WTC11 (cell line): ENCODE data around the gene TTLL4. TPM values are rescaled to one million over a fixed set of nuclear protein-coding genes. Genes with fewer than 3 reads are reported as not detected.

Experiments
- ATAC-seq: fragments of 200-7000 bp; cut with Tn5 transposase; 2 replicates; pipeline ENCODE4 v1.10.0; 2021; ENCODE audit warnings: mild to moderate bottlenecking, moderate library complexity
- CTCF ChIA-PET: fragments of 300-600 bp; sonication (Branson Sonifier 250); formaldehyde crosslinking; loops from one replicate; lab custom pipeline; 2021; ENCODE audit warnings: antibody characterized with exemption; lab: Charles Lee
- POLR2A ChIA-PET: fragments of 350-600 bp; sonication (Branson Sonifier 250); formaldehyde crosslinking; loops from one replicate; lab custom pipeline; 2021; ENCODE audit warnings: antibody characterized with exemption; lab: Charles Lee
- DNase-seq: peaks from one replicate; pipeline ENCODE4 v3.0.0; 2021; ENCODE audit warnings: low spot score
- H3K27ac Mint-ChIP-seq: 2 replicates; pipeline ENCODE4 v1.8.0; 2021; ENCODE audit warnings: mixed read lengths
- H3K27me3 Mint-ChIP-seq: 2 replicates; pipeline ENCODE4 v1.8.0; 2021; ENCODE audit warnings: low read depth, mild to moderate bottlenecking, moderate library complexity, mixed read lengths
- H3K36me3 Mint-ChIP-seq: 2 replicates; pipeline ENCODE4 v1.8.0; 2021; ENCODE audit warnings: mixed read lengths
- H3K4me1 Mint-ChIP-seq: 2 replicates; pipeline ENCODE4 v1.8.0; 2022; ENCODE audit warnings: mixed read lengths
- H3K4me3 Mint-ChIP-seq: 2 replicates; pipeline ENCODE4 v1.8.0; 2021; ENCODE audit warnings: mild to moderate bottlenecking, moderate library complexity, mixed read lengths
- H3K9me3 Mint-ChIP-seq: 2 replicates; pipeline ENCODE4 v1.8.0; 2021; ENCODE audit warnings: mixed read lengths
- E2F1 ChIP-seq: sonication (generic); formaldehyde crosslinking; IDR thresholded peaks from 2 replicates; pipeline ENCODE4 v1.8.0; 2022; ENCODE audit warnings: mild to moderate bottlenecking, missing genetic modification reagents
- E2F4 ChIP-seq: sonication (generic); formaldehyde crosslinking; IDR thresholded peaks from 2 replicates; pipeline ENCODE4 v1.8.1; 2022; ENCODE audit warnings: low read depth, mild to moderate bottlenecking, moderate library complexity, missing genetic modification reagents, borderline replicate concordance
- E2F5 ChIP-seq: sonication (generic); formaldehyde crosslinking; IDR thresholded peaks from 2 replicates; pipeline ENCODE4 v1.8.1; 2022; ENCODE audit warnings: mild to moderate bottlenecking, moderate library complexity, missing genetic modification reagents
- EMX1 ChIP-seq: fragments of 250-450 bp; sonication (Bioruptor Pico); IDR thresholded peaks from 2 replicates; pipeline ENCODE4 v1.8.0; 2021; ENCODE audit warnings: mild to moderate bottlenecking
- FOXJ3 ChIP-seq: sonication (generic); formaldehyde crosslinking; IDR thresholded peaks from 2 replicates; pipeline ENCODE4 v1.9.0; 2021; ENCODE audit warnings: missing genetic modification reagents, mild to moderate bottlenecking, borderline replicate concordance
- HMGA2 ChIP-seq: fragments of 250-450 bp; sonication (Bioruptor Pico); IDR thresholded peaks from 2 replicates; pipeline ENCODE4 v1.4.0; 2021; ENCODE audit warnings: mild to moderate bottlenecking, moderate library complexity
- IRF2 ChIP-seq: sonication (generic); formaldehyde crosslinking; IDR thresholded peaks from 2 replicates; pipeline ENCODE4 v1.8.0; 2022; ENCODE audit warnings: low read depth, missing genetic modification reagents, borderline replicate concordance
- MAX ChIP-seq: sonication (generic); formaldehyde crosslinking; IDR thresholded peaks from 2 replicates; pipeline ENCODE4 v1.8.0; 2022; ENCODE audit warnings: mild to moderate bottlenecking, missing genetic modification reagents
- MLX ChIP-seq: sonication (generic); formaldehyde crosslinking; IDR thresholded peaks from 2 replicates; pipeline ENCODE4 v1.8.1; 2023; ENCODE audit warnings: mild to moderate bottlenecking, missing genetic modification reagents, moderate library complexity
- OVOL2 ChIP-seq: fragments of 250-450 bp; sonication (Bioruptor Pico); IDR thresholded peaks from 2 replicates; pipeline ENCODE4 v1.9.0; 2021; ENCODE audit warnings: mild to moderate bottlenecking, borderline replicate concordance
- SMAD3 ChIP-seq: sonication (generic); formaldehyde crosslinking; IDR thresholded peaks from 2 replicates; pipeline ENCODE4 v1.8.0; 2022; ENCODE audit warnings: missing genetic modification reagents, mild to moderate bottlenecking, borderline replicate concordance
- SP1 ChIP-seq: sonication (generic); formaldehyde crosslinking; conservative IDR thresholded peaks from 2 replicates; pipeline ENCODE4 v1.8.1; 2022; ENCODE audit warnings: missing genetic modification reagents
- TCF7 ChIP-seq: sonication (generic); formaldehyde crosslinking; IDR thresholded peaks from 2 replicates; pipeline ENCODE4 v1.8.0; 2022; ENCODE audit warnings: mild to moderate bottlenecking, low read depth, missing genetic modification reagents, moderate library complexity
- TP53 ChIP-seq: sonication (generic); formaldehyde crosslinking; IDR thresholded peaks from 2 replicates; pipeline ENCODE4 v1.8.1; 2023; ENCODE audit warnings: mild to moderate bottlenecking, missing genetic modification reagents
- ZBTB21 ChIP-seq: sonication (generic); formaldehyde crosslinking; IDR thresholded peaks from 2 replicates; pipeline ENCODE4 v1.8.1; 2023; ENCODE audit warnings: mild to moderate bottlenecking, missing genetic modification reagents, borderline replicate concordance
- ZNF121 ChIP-seq: sonication (generic); formaldehyde crosslinking; IDR thresholded peaks from 2 replicates; pipeline ENCODE4 v1.8.0; 2023; ENCODE audit warnings: missing genetic modification reagents
- ZNF423 ChIP-seq: fragments of 250-450 bp; sonication (Bioruptor Pico); IDR thresholded peaks from 2 replicates; pipeline ENCODE4 v2.1.2; 2022; ENCODE audit warnings: mild to moderate bottlenecking, moderate library complexity
- total RNA-seq: library from RNA; stranded (reverse); gene quantifications from 3 replicates; pipeline ENCODE4 v1.2.3, GENCODE V29; 2021
- TF ChIP-seq, protein P1 (sequence below): fragments of 250-450 bp; sonication (Bioruptor Pico); IDR thresholded peaks from 2 replicates; pipeline ENCODE4 v2.1.2; 2022; ENCODE audit warnings: mild to moderate bottlenecking, moderate library complexity
- TF ChIP-seq, protein P2 (sequence below): sonication (generic); formaldehyde crosslinking; IDR thresholded peaks from 2 replicates; pipeline ENCODE4 v1.8.1; 2023; ENCODE audit warnings: mild to moderate bottlenecking, missing genetic modification reagents, moderate library complexity
- TF ChIP-seq, protein P3 (sequence below): fragments of 250-450 bp; sonication (Bioruptor Pico); IDR thresholded peaks from 2 replicates; pipeline ENCODE4 v1.8.0; 2021; ENCODE audit warnings: mild to moderate bottlenecking

The TTLL4 gene
- total RNA-seq, 1 experiment from 2014 or later: 87.4 TPM

DNA sequence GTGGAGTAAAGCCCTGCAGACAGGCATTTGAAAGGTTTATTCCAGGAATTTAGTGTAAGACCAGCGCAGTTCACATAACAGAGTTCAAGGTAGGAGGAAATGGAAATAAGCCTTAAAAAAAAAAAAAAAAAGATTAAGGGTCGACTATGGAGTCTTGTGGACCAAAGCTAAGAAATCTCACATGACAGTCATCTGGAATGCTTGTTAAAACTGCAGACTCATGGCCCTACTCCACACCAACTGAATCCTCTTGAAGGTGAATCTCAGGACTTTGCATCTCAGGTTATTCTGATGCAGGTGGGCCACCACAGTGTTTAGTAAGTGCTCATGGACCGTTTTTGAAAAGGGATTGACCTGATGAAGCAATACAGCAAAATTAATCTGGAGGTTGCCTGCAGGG lies 8.8 kb downstream of the TTLL4 start (continued):
- TF ChIP-seq MLX (CRISPR knock-in tag) (no peak), E2F4 (CRISPR knock-in tag) (no peak), OVOL2 (no peak), HMGA2 (CRISPR knock-in tag) (no peak), ZBTB21 (CRISPR knock-in tag) (no peak), FOXJ3 (CRISPR knock-in tag) (no peak), MAX (CRISPR knock-in tag) (no peak)
- TF ChIP-seq, protein P1, sequence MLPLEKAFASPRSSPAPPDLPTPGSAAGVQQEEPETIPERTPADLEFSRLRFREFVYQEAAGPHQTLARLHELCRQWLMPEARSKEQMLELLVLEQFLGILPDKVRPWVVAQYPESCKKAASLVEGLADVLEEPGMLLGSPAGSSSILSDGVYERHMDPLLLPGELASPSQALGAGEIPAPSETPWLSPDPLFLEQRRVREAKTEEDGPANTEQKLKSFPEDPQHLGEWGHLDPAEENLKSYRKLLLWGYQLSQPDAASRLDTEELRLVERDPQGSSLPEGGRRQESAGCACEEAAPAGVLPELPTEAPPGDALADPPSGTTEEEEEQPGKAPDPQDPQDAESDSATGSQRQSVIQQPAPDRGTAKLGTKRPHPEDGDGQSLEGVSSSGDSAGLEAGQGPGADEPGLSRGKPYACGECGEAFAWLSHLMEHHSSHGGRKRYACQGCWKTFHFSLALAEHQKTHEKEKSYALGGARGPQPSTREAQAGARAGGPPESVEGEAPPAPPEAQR: no peak

DNA sequence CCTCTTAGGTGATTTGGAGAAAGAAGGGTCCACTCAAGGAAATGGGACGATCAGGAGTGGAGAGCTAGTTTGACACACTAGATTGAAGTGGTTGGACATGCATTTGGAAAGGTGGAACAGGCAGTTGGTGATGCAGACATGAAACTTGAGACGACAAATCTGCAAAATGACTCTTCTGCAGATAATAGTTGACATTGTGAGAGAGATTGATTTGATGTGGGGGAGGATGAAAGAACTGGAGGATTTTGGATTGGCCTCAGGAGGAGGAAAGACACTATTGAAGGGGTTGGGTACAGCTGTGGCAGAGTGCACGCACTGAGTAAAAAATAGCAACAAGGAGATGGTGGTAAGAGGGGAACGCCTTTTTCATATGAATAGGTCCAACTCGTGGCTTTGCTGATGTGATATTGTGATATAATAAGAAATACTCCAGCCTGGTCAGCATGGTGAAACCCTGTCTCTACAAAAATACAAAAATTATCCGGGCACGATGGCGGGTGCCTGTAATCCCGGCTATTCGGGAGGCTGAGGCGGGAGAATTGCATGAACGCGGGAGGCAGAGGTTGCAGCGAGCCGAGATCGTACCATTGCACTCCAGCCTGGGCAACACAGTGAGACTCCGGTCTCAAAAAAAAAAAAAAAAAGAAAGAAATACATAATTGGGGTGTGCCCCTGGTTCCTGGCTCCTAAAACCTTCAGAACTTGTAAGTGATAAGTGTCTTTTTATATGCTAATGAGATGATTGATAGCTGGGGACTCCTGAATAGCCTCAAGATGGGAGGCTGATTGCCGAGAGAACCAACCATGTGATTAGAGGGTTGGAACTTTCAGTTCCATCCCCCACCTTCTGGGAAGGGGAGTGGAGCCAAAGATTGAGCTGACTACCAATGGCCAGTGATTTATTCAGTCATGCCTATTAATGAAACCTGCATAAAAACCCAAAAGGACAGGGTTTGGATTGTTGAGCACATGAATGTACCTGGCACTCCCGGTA lies 9.7 kb downstream of the TTLL4 start:
- ATAC-seq: peak; percentile 70
- Mint-ChIP-seq H3K27ac (peak overlapping the region; percentile 15; the same call in 1 of the 2 replicates), H3K36me3 (peaks cover 19% of the 10 kb centered on the region), H3K9me3 (peaks cover 4% of the 10 kb centered on the region), H3K27me3 (no peaks in the 10 kb centered on the region; the same call in 1 of the 2 replicates), H3K4me3 (no peak overlapping the region), H3K4me1 (peaks cover 43% of the 10 kb centered on the region)
- ChIA-PET POLR2A (interaction anchor here (0.8 kb wide), 1 partner anchor 86 kb away, joined by 3 read pairs; no protein-coding TSS in a partner anchor), CTCF (interaction anchor here (0.7 to 3.5 kb wide), 4 partner anchors 10 to 359 kb away, joined by 3 to 30 read pairs (median 5); partner anchors contain the start of gene TTLL4)
- no peak for DNase-seq
- TF ChIP-seq, protein P2, sequence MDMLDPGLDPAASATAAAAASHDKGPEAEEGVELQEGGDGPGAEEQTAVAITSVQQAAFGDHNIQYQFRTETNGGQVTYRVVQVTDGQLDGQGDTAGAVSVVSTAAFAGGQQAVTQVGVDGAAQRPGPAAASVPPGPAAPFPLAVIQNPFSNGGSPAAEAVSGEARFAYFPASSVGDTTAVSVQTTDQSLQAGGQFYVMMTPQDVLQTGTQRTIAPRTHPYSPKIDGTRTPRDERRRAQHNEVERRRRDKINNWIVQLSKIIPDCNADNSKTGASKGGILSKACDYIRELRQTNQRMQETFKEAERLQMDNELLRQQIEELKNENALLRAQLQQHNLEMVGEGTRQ (CRISPR knock-in tag): peak; percentile 60
- TF ChIP-seq SP1 (CRISPR knock-in tag) (no peak), ZNF423 (CRISPR knock-in tag) (no peak), TCF7 (CRISPR knock-in tag) (no peak), ZNF121 (CRISPR knock-in tag) (peak; percentile 90), ZBTB21 (CRISPR knock-in tag) (no peak), EMX1 (CRISPR knock-in tag) (no peak), E2F1 (CRISPR knock-in tag) (no peak), TP53 (CRISPR knock-in tag) (no peak), SMAD3 (CRISPR knock-in tag) (no peak), IRF2 (CRISPR knock-in tag) (no peak), E2F5 (CRISPR knock-in tag) (no peak)
- TF ChIP-seq, protein P3, sequence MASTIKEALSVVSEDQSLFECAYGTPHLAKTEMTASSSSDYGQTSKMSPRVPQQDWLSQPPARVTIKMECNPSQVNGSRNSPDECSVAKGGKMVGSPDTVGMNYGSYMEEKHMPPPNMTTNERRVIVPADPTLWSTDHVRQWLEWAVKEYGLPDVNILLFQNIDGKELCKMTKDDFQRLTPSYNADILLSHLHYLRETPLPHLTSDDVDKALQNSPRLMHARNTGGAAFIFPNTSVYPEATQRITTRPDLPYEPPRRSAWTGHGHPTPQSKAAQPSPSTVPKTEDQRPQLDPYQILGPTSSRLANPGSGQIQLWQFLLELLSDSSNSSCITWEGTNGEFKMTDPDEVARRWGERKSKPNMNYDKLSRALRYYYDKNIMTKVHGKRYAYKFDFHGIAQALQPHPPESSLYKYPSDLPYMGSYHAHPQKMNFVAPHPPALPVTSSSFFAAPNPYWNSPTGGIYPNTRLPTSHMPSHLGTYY (CRISPR knock-in tag): no peak
